ENCODE data around the gene NEDD8.
A peak's percentile ranks its signal among the peaks of the same experiment; 100 is the strongest.

Gene NEDD8

DNA sequence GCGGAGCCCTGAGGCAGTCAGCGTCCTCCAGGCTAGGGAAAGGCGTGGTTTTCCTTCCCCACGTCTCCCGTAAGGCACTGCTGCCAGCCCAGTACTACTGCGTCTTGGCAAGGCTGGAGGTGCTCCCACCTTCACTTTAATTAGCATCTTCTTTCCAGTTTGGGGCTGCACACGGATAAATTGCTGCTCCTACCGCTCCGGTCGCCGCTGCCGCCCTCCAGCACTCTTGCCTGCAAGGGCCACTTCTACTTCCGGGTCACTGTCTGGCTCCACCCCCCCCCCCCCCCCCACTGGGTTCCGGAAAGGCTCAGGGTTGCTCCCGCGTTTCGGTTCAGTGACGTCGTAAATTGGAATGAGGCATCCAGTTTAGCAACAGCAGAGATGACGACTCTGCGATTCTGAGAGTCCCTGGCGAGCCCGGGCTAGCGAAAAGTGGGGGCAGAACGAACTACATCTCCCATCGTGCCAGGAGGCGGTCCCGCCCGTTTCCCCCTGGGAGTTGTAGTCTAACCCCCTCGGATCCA, at the start of gene NEDD8:
NEDD8 (minus strand) TSS at position 247 of the 524 bp plus-strand sequence; CDS start at position 147, 100 bp downstream.
- H3K36me3 ChIP-seq (ENCODE audit: insufficient read depth, low read length), result peaks cover 14% of the 10 kb centered on the region; the same call in 1 of the 2 replicates
- H3K27me3 ChIP-seq (ENCODE audit: insufficient read depth, low read length, poor library complexity, severe bottlenecking), result no peaks in the 10 kb centered on the region
- H3K4me1 ChIP-seq (ENCODE audit: insufficient read depth, low read length, poor library complexity, severe bottlenecking), result peaks cover 39% of the 10 kb centered on the region
- no peaks in the 10 kb centered on the region for H3F3A ChIP-seq (ENCODE audit: low read depth)
- no peaks in the 10 kb centered on the region for H3K9me2 ChIP-seq (replicated peaks; ENCODE audit: low read depth, low read length)
- no peaks in the 10 kb centered on the region for H3K9me3 ChIP-seq (ENCODE audit: insufficient read depth, low read depth, low read length)
- H2AFZ ChIP-seq (ENCODE audit: low read length), result peak within 1 kb of the TSS; percentile 96
- H3K79me2 ChIP-seq (ENCODE audit: insufficient read depth, low read length), result peaks cover 69% of the 10 kb centered on the region
- TF ChIP-seq, protein P1, sequence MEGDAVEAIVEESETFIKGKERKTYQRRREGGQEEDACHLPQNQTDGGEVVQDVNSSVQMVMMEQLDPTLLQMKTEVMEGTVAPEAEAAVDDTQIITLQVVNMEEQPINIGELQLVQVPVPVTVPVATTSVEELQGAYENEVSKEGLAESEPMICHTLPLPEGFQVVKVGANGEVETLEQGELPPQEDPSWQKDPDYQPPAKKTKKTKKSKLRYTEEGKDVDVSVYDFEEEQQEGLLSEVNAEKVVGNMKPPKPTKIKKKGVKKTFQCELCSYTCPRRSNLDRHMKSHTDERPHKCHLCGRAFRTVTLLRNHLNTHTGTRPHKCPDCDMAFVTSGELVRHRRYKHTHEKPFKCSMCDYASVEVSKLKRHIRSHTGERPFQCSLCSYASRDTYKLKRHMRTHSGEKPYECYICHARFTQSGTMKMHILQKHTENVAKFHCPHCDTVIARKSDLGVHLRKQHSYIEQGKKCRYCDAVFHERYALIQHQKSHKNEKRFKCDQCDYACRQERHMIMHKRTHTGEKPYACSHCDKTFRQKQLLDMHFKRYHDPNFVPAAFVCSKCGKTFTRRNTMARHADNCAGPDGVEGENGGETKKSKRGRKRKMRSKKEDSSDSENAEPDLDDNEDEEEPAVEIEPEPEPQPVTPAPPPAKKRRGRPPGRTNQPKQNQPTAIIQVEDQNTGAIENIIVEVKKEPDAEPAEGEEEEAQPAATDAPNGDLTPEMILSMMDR (conservative IDR thresholded peaks at IDR 0.05; ENCODE audit: low read length), result no peak
- no peak for TF ChIP-seq EZH2phosphoT487 (IDR thresholded peaks at IDR 0.05; ENCODE audit: borderline replicate concordance)
- H3K4me2 ChIP-seq (ENCODE audit: low read depth, low read length, poor library complexity, severe bottlenecking), result peak within 1 kb of the TSS; percentile 98
- H4K20me1 ChIP-seq (ENCODE audit: insufficient read depth, low read length, poor library complexity, severe bottlenecking), result no peaks in the 10 kb centered on the region
- peak within 1 kb of the TSS; percentile 89 for H3K9ac ChIP-seq (ENCODE audit: low read depth, low read length, poor library complexity, severe bottlenecking)
- H3K4me3 ChIP-seq (ENCODE audit: low read length, poor library complexity, severe bottlenecking), result peak within 1 kb of the TSS; percentile 93

DNA sequence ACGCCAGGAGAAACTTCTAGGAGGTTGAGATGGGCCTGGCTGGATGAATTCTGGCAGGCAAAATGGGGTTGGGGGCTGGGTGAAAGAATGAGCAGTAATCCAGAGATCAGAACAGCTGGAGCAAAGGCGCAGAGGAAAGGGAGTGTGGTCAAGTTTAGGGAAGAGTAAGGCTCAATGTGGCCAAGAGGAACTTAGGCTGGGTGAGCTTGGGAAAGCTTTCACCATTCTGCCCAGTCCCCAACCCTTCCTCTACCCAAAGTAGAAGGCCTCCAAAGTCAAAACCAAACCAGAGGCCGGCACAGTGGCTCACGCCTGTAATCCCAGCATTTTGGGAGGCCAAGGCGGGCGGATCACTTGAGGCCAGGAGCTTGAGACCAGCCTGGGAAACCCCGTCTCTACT, 49.5 kb upstream of the NEDD8 start:
- Histone ChIP-seq H3K9me2 (replicated peaks; ENCODE audit: low read depth, low read length) (no peaks in the 10 kb centered on the region), H3K79me2 (ENCODE audit: insufficient read depth, low read length) (no peaks in the 10 kb centered on the region), H3K9ac (ENCODE audit: low read depth, low read length, poor library complexity, severe bottlenecking) (no peak overlapping the region)

GRCh38 chr14:24280797-24281460, 48.8 kb upstream of the NEDD8 start:
- no peak overlapping the region for H3K4me2 ChIP-seq (ENCODE audit: low read depth, low read length, poor library complexity, severe bottlenecking)
- H3K79me2 ChIP-seq (ENCODE audit: insufficient read depth, low read length), result no peaks in the 10 kb centered on the region
- no peaks in the 10 kb centered on the region for H3F3A ChIP-seq (ENCODE audit: low read depth)
- no peak overlapping the region for H2AFZ ChIP-seq (ENCODE audit: low read length)
- peaks cover 24% of the 10 kb centered on the region for H3K4me1 ChIP-seq (ENCODE audit: insufficient read depth, low read length, poor library complexity, severe bottlenecking)
- H3K9me3 ChIP-seq (ENCODE audit: insufficient read depth, low read depth, low read length), result no peaks in the 10 kb centered on the region
- TF ChIP-seq, protein P1 (conservative IDR thresholded peaks at IDR 0.05; ENCODE audit: low read length), result no peak
- no peak for TF ChIP-seq EZH2phosphoT487 (IDR thresholded peaks at IDR 0.05; ENCODE audit: borderline replicate concordance)
- no peaks in the 10 kb centered on the region for H3K36me3 ChIP-seq (ENCODE audit: insufficient read depth, low read length)
- H3K27me3 ChIP-seq (ENCODE audit: insufficient read depth, low read length, poor library complexity, severe bottlenecking), result no peaks in the 10 kb centered on the region
- H4K20me1 ChIP-seq (ENCODE audit: insufficient read depth, low read length, poor library complexity, severe bottlenecking), result no peaks in the 10 kb centered on the region
- H3K4me3 ChIP-seq (ENCODE audit: low read length, poor library complexity, severe bottlenecking), result no peak overlapping the region
- no peak overlapping the region for H3K9ac ChIP-seq (ENCODE audit: low read depth, low read length, poor library complexity, severe bottlenecking)
- no peaks in the 10 kb centered on the region for H3K9me2 ChIP-seq (replicated peaks; ENCODE audit: low read depth, low read length)

More for the DNA sequence above, 49.5 kb upstream of the NEDD8 start:
- no peak for TF ChIP-seq EZH2phosphoT487 (IDR thresholded peaks at IDR 0.05; ENCODE audit: borderline replicate concordance)
- TF ChIP-seq, protein P1 (conservative IDR thresholded peaks at IDR 0.05; ENCODE audit: low read length), result no peak
- H3K4me1 ChIP-seq (ENCODE audit: insufficient read depth, low read length, poor library complexity, severe bottlenecking), result peaks cover 24% of the 10 kb centered on the region
- H3K4me2 ChIP-seq (ENCODE audit: low read depth, low read length, poor library complexity, severe bottlenecking), result no peak overlapping the region
- no peaks in the 10 kb centered on the region for H3F3A ChIP-seq (ENCODE audit: low read depth)
- no peak overlapping the region for H3K4me3 ChIP-seq (ENCODE audit: low read length, poor library complexity, severe bottlenecking)
- H4K20me1 ChIP-seq (ENCODE audit: insufficient read depth, low read length, poor library complexity, severe bottlenecking), result no peaks in the 10 kb centered on the region
- no peak overlapping the region for H2AFZ ChIP-seq (ENCODE audit: low read length)
- H3K27me3 ChIP-seq (ENCODE audit: insufficient read depth, low read length, poor library complexity, severe bottlenecking), result no peaks in the 10 kb centered on the region
- no peaks in the 10 kb centered on the region for H3K36me3 ChIP-seq (ENCODE audit: insufficient read depth, low read length)
- no peaks in the 10 kb centered on the region for H3K9me3 ChIP-seq (ENCODE audit: insufficient read depth, low read depth, low read length)
